Upper lobe of right lung (tissue), 1 donor: ENCODE measurements around the gene LTV1. TPM values are rescaled to one million over a fixed set of nuclear protein-coding genes. Genes with fewer than 3 reads are reported as not detected.

Experiments used
- ATAC-seq: fragments of 200-7000 bp; cut with Tn5 transposase; one replicate; pipeline ENCODE4 v1.9.1; 2020; ENCODE audit warnings: mild to moderate bottlenecking, moderate library complexity
- DNase-seq: peaks from one replicate; pipeline ENCODE4 v3.0.0-alpha.2; 2020
- H3K27ac ChIP-seq: fragments of 200-600 bp; one replicate; pipeline ENCODE4 v1.8.0; 2022
- H3K27me3 ChIP-seq: fragments of 200-600 bp; one replicate; pipeline ENCODE4 v1.8.0; 2022; ENCODE audit warnings: mild to moderate bottlenecking
- H3K36me3 ChIP-seq: fragments of 200-600 bp; one replicate; pipeline ENCODE4 v1.8.0; 2022
- H3K4me1 ChIP-seq: fragments of 200-600 bp; one replicate; pipeline ENCODE4 v1.8.0; 2022
- H3K4me3 ChIP-seq: fragments of 200-600 bp; one replicate; pipeline ENCODE4 v1.8.0; 2022; ENCODE audit warnings: mild to moderate bottlenecking
- H3K9me3 ChIP-seq: fragments of 200-600 bp; one replicate; pipeline ENCODE4 v1.8.0; 2022
- intact Hi-C: fragments of 100-400 bp; cut with DNase I; formaldehyde crosslinking; loops from one replicate; pipeline ENCODE4 v1.11.0; 2022
- total RNA-seq: library from RNA; stranded (reverse); fragmentation: NEBNext Ultra II Directional; extraction: Animal tissue kit (Norgen Biotek cat#: 25700); gene quantifications from one replicate; pipeline ENCODE4 v1.2.1, GENCODE V29; 2021
- TF ChIP-seq, protein P1 (sequence below): fragments of 200-600 bp; IDR thresholded peaks from one replicate; pipeline ENCODE4 v1.8.0; 2022; ENCODE audit warnings: antibody characterized with exemption
- donor health status: DM: no; HTN: yes; CAD: no; lungs with severe emphysema.

The LTV1 gene
- total RNA-seq, 1 donor from 2014 or later: 25.2 TPM

DNA sequence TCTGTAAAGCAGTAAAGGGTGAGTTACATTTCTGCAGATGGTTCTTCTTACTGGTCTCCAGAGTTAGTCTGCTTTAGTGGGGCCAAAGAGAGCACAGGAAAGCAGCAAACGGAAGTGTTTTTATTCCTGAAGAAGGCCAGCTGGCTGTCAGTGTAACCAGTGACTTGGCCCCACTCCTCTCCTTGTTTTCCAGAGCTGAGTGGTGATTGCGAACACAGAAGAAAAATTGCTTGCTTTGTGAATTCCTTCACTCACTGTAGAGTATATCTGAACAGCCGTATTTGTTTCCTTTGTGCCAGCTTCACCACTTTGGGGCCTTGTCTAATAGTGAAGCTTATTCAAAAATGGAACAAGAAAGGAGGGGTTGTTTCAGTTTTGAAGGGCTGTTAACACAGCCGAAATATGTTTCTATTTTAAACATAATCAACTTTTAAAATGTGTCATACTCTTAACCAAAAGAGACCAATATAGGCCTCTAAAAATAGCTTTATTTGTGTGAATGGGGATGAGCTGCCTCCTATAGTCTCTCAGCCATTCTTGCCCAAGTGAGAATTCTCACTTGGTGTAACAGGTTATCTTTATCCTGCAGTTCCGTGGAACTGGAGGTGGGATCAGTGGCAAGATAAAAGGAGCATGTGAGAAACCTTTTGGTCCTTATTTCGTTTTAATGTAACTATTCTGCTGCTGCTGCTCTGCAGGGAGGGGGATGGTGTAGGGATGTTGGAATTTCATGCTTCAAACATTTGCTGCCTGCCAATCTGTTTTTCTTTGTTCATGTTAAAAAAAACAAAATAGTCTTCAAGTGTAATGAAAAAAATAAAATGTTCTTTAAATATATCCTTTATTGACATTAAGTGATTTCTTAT lies 59.0 kb downstream of the LTV1 start:
- intact Hi-C loops: no loop called here
- TF ChIP-seq, protein P1, sequence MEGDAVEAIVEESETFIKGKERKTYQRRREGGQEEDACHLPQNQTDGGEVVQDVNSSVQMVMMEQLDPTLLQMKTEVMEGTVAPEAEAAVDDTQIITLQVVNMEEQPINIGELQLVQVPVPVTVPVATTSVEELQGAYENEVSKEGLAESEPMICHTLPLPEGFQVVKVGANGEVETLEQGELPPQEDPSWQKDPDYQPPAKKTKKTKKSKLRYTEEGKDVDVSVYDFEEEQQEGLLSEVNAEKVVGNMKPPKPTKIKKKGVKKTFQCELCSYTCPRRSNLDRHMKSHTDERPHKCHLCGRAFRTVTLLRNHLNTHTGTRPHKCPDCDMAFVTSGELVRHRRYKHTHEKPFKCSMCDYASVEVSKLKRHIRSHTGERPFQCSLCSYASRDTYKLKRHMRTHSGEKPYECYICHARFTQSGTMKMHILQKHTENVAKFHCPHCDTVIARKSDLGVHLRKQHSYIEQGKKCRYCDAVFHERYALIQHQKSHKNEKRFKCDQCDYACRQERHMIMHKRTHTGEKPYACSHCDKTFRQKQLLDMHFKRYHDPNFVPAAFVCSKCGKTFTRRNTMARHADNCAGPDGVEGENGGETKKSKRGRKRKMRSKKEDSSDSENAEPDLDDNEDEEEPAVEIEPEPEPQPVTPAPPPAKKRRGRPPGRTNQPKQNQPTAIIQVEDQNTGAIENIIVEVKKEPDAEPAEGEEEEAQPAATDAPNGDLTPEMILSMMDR: no peak
- peak; percentile 64 for ATAC-seq
- Histone ChIP-seq H3K9me3 (no peaks in the 10 kb centered on the region), H3K4me1 (peaks cover 4% of the 10 kb centered on the region), H3K27ac (peak overlapping the region; percentile 15), H3K27me3 (no peaks in the 10 kb centered on the region), H3K4me3 (no peak overlapping the region), H3K36me3 (no peaks in the 10 kb centered on the region)
- DNase-seq: no peak

DNA sequence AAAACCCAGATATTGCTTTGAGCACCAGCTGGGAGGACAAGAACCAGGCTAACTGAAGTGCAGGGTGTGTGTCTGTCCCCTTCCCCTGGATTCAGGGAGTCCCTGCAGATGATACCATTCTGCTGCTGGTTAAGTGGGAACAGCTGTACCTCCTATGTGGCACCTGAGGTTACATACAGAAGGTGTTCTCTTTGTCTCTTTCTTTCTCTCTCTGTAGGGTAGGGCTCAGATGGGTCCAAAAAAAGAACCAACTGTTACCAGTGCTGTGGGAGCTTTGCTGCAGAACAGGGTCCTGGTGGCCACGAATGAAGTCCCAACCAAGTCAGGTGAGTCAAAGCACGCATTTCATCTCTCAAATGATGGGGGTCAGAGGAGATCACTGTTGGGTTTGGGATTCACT lies 59.7 kb downstream of the LTV1 start:
- intact Hi-C loops: no loop called here
- ATAC-seq (no peak), DNase-seq (no peak)
- Histone ChIP-seq H3K9me3 (no peaks in the 10 kb centered on the region), H3K36me3 (no peaks in the 10 kb centered on the region), H3K4me3 (no peak overlapping the region), H3K4me1 (peaks cover 4% of the 10 kb centered on the region), H3K27me3 (no peaks in the 10 kb centered on the region), H3K27ac (no peak overlapping the region)
- TF ChIP-seq, protein P1: no peak

DNA sequence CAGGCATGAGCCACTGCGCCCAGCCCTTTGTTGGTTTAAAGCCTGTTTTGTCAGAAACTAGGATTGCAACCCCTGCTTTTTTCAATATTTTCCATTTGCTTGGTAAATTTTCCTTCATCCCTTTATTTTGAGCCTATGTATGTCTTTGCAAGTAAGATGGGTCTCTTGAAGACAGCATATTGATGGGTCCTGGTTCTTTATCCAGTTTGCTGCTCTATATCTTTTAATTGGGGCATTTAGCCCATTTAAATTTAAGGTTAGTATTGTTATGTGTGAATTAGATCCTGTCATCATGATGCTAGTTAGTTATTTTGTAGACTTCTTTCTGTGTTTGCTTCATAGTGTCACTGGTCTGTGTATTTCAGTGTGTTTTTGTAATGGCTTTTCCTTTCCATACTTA lies 67.9 kb downstream of the LTV1 start:
- no peak overlapping the region for H3K4me3 ChIP-seq
- no peak overlapping the region for H3K27ac ChIP-seq
- no peaks in the 10 kb centered on the region for H3K27me3 ChIP-seq
- no peak for DNase-seq
- peaks cover 8% of the 10 kb centered on the region for H3K9me3 ChIP-seq
- H3K36me3 ChIP-seq: no peaks in the 10 kb centered on the region
- intact Hi-C loops: no loop called here
- TF ChIP-seq, protein P1: no peak
- ATAC-seq: no peak
- H3K4me1 ChIP-seq: no peaks in the 10 kb centered on the region

DNA sequence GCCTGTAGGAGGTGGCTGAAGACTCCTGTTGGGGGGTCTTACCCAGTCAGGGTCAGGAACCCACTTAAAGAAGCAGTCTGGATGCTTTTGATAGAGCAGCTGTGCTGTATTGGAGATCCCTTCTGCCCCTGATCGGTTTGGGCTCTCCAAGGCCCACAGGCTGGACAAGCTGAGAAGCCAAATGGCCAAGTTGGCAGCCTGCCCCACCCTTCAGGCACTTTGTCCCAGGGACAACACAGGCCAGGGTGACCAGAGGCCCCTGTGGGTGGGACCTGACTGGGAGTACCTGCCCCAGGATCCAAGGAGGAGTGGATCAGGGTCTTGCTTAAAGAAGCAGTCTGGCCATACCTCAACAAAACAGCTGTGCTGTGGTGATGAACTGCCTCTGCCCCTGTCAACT lies 69.5 kb downstream of the LTV1 start:
- Histone ChIP-seq H3K4me3 (no peak overlapping the region), H3K27ac (no peak overlapping the region), H3K9me3 (peaks cover 8% of the 10 kb centered on the region), H3K27me3 (no peaks in the 10 kb centered on the region), H3K36me3 (no peaks in the 10 kb centered on the region), H3K4me1 (no peaks in the 10 kb centered on the region)
- TF ChIP-seq, protein P1: no peak
- ATAC-seq: no peak
- DNase-seq: no peak
- intact Hi-C loops: no loop called here

Other genes starting within 250 kb of the LTV1 start
- 142 TPM for gene PHACTR2, start 165.4 kb upstream of the LTV1 start, total RNA-seq
- not detected for gene ZC2HC1B, start 21.1 kb downstream of the LTV1 start, total RNA-seq
- 34.8 TPM for gene PLAGL1, start 164.9 kb downstream of the LTV1 start, total RNA-seq